Lower leg skin (tissue), 4 donors: Measurements from ENCODE around the gene TRPV5. TPM values are rescaled to one million over a fixed set of nuclear protein-coding genes. Genes with fewer than 3 reads are reported as not detected.

Experiments used
- DNase-seq, 2 donors: peaks; one replicate each; pipeline ENCODE4 v3.0.0-alpha.2; 2019; ENCODE audit warnings: low spot score in 2 of 2
- H3K4me3 ChIP-seq: fragments of 200-600 bp; sonication (generic); 2 replicates; pipeline ENCODE4 v1.5.1; 2017; ENCODE audit warnings: mild to moderate bottlenecking, low read depth; ENCODE audit not compliant: poor library complexity, severe bottlenecking
- CTCF ChIP-seq, 3 donors: fragments of 450-650 bp; IDR thresholded peaks; one replicate each; pipeline ENCODE4 v1.5.1; 2016; ENCODE audit warnings: antibody characterized with exemption in 3 of 3, mild to moderate bottlenecking in 3 of 3, moderate library complexity in 2 of 3
- POLR2A ChIP-seq, 2 donors: fragments of 450-650 bp; IDR thresholded peaks; one replicate each; pipeline ENCODE4 v1.6.1; 2016 to 2017; ENCODE audit warnings: antibody characterized with exemption in 2 of 2, mild to moderate bottlenecking in 1 of 2, moderate library complexity in 1 of 2
- WGBS, 2 donors: methylation state at CpG; one replicate each; pipeline ENCODE4 v1.1.5; 2018; 5-methylcytosine and 5-hydroxymethylcytosine counted together
- intact Hi-C: fragments of 100-400 bp; cut with DNase I; formaldehyde crosslinking; loops from one replicate; pipeline ENCODE4 v1.15.0; 2023; ENCODE audit warnings: low total_unique reads
- total RNA-seq, 4 donors: library from RNA; depleted of rRNA; stranded (reverse); fragments of >200 nt; gene quantifications; one replicate each; pipeline ENCODE4 v1.1.0, GENCODE V29; 2016

Gene TRPV5
- total RNA-seq, 4 donors from 2014 or later: not detected

GRCh38 chr7:142945001-142945400 is 11.5 kb upstream of the TRPV5 start:
- WGBS, 2 donors: 66 to 67% methylated on average over 3 of the region's 3 CpGs
- DNase-seq: peak in 1 of 2 donors; percentile 72

GRCh38 chr7:142943706-142944268 is 10.2 kb upstream of the TRPV5 start:
- DNase-seq: peak; percentile 72 to 77
- no peak overlapping the region for H3K4me3 ChIP-seq
- no peak for TF ChIP-seq POLR2A (IDR thresholded peaks at IDR 0.05)
- no peak for TF ChIP-seq CTCF (IDR thresholded peaks at IDR 0.05)
- intact Hi-C loops: loop anchor here (5.0 kb wide), 1 partner anchor 46 kb away; no protein-coding TSS in a partner anchor
- WGBS, 2 donors: 56 to 58% methylated on average over 7 of the region's 7 CpGs

More at GRCh38 chr7:142945001-142945400, 11.5 kb upstream of the TRPV5 start:
- TF ChIP-seq POLR2A (IDR thresholded peaks at IDR 0.05) (no peak), CTCF (IDR thresholded peaks at IDR 0.05) (no peak)
- H3K4me3 ChIP-seq: no peak overlapping the region
- intact Hi-C loops: no loop called here

- 85 to 89% methylated on average over 6 of the region's 6 CpGs for WGBS, 2 donors
- TF ChIP-seq POLR2A (IDR thresholded peaks at IDR 0.05): no peak
- TF ChIP-seq CTCF (IDR thresholded peaks at IDR 0.05): no peak
- H3K4me3 ChIP-seq: no peak overlapping the region
- intact Hi-C loops: loop anchor here (5.0 kb wide), 1 partner anchor 45 kb away; no protein-coding TSS in a partner anchor
- peak in 1 of 2 donors; percentile 66 for DNase-seq
These were observed 9.2 kb upstream of the TRPV5 start for GRCh38 chr7:142942746-142943145.

GRCh38 chr7:142941541-142941940 is 8.0 kb upstream of the TRPV5 start:
- intact Hi-C loops: loop anchor here (5.0 kb wide), 1 partner anchor 44 kb away; no protein-coding TSS in a partner anchor
- DNase-seq: no peak
- WGBS, 2 donors: 90 to 94% methylated on average over 7 of the region's 7 CpGs
- TF ChIP-seq CTCF (IDR thresholded peaks at IDR 0.05) (no peak), POLR2A (IDR thresholded peaks at IDR 0.05) (no peak)
- no peak overlapping the region for H3K4me3 ChIP-seq

- WGBS, 2 donors: 37 to 47% methylated on average over 10 of the region's 10 CpGs
- no peak overlapping the region for H3K4me3 ChIP-seq
- DNase-seq: peak in 1 of 2 donors; percentile 77
- TF ChIP-seq CTCF (IDR thresholded peaks at IDR 0.05): no peak
- no peak for TF ChIP-seq POLR2A (IDR thresholded peaks at IDR 0.05)
- intact Hi-C loops: loop anchor here (5.0 kb wide), 1 partner anchor 44 kb away; no protein-coding TSS in a partner anchor
These were observed 7.5 kb upstream of the TRPV5 start for GRCh38 chr7:142940966-142941535.
